ENCODE measurements around the gene UBAP2L.
"Not testable (repeated sequence)": the region's sequence is repeated elsewhere in the genome, so short reads cannot be mapped to it uniquely, and the experiment has no call there.

The UBAP2L gene

DNA sequence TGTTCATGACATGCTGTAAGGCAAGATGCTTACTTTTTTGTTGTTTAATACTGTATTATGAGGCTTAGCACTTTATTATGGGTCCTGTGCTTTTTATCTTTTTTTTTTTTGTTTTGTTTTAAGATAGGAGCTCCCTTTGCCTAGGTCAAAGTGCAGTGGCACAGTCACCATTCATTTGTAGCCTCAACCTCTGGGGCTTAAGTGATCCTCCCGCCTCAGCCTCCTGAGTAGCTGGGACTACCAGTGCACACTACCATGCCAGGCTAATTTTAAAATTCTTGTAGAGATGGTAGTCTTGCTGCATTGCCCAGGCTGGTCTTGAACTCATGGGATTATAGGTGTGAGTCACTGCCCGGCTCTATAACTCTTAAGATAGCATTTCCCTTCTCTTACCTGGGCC lies 4.6 kb downstream of the UBAP2L start:
- TF ChIP-seq, protein P1, sequence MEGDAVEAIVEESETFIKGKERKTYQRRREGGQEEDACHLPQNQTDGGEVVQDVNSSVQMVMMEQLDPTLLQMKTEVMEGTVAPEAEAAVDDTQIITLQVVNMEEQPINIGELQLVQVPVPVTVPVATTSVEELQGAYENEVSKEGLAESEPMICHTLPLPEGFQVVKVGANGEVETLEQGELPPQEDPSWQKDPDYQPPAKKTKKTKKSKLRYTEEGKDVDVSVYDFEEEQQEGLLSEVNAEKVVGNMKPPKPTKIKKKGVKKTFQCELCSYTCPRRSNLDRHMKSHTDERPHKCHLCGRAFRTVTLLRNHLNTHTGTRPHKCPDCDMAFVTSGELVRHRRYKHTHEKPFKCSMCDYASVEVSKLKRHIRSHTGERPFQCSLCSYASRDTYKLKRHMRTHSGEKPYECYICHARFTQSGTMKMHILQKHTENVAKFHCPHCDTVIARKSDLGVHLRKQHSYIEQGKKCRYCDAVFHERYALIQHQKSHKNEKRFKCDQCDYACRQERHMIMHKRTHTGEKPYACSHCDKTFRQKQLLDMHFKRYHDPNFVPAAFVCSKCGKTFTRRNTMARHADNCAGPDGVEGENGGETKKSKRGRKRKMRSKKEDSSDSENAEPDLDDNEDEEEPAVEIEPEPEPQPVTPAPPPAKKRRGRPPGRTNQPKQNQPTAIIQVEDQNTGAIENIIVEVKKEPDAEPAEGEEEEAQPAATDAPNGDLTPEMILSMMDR (IDR thresholded peaks at IDR 0.05) = no peak
- DNase-seq (ENCODE audit: low spot score) = no peak
- Histone ChIP-seq H3K27ac (no peak overlapping the region), H3K4me3 (no peak overlapping the region)

DNA sequence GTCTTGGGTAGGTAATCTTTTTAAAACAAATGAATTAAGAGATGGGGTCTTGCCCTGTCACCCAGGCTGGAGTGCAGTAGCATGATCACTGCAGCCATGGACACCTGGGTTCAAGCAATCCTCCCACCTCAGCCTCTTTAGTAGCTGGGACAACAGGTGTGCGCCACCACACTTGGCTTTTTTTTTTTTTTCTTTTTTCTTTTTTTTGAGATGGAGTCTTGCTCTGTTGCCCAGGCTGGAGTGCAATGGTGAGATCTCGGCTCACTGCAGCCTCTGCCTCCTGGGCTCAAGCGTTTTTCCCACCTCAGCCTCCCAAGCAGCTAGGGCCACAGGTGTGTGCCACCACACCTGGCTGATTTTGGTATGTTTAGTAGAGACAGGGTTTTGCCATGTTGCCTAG lies 10.4 kb downstream of the UBAP2L start:
- not testable (repeated sequence) for DNase-seq (ENCODE audit: low spot score); H3K4me3 ChIP-seq; H3K27ac ChIP-seq

DNA sequence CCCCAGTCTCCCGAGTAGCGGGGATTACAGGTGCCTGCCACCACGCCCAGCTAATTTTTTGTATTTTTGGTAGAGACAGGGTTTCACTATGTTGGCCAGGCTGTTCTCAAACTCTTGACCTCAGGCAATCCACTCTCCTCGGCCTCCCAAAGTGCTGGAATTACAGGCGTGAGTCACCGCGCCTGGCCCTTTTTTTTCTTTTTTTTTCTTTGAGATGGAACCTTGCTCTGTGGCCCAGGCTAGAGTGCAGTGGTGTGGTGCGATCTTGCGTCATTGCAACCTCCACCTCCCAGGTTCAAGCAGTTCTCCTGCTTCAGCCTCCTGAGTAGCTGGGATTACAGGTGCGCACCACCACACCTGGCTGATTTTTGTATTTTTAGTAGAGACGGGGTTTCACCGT lies 12.4 kb downstream of the UBAP2L start:
- DNase-seq (ENCODE audit: low spot score); H3K4me3 ChIP-seq; H3K27ac ChIP-seq: not testable (repeated sequence)

DNA sequence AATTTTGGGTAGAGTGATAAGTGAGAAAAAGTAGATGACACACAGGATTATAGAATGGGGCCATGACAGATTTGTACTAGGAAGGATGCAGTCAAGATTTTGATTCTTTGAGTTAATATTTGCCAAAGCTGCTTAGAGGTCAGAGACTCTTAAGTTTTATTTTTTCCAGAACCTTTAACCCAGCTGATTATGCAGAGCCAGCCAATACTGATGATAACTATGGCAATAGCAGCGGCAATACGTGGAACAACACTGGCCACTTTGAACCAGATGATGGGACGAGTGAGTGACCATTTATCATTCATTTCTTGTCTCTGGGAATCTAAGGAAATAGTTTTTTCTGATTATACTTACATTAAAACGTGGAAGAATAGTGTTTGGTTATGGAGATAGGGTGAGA lies 16.1 kb downstream of the UBAP2L start:
- H3K4me3 ChIP-seq = no peak overlapping the region
- no peak for DNase-seq (ENCODE audit: low spot score)
- TF ChIP-seq, protein P1 (IDR thresholded peaks at IDR 0.05) = no peak
- H3K27ac ChIP-seq = no peak overlapping the region

DNA sequence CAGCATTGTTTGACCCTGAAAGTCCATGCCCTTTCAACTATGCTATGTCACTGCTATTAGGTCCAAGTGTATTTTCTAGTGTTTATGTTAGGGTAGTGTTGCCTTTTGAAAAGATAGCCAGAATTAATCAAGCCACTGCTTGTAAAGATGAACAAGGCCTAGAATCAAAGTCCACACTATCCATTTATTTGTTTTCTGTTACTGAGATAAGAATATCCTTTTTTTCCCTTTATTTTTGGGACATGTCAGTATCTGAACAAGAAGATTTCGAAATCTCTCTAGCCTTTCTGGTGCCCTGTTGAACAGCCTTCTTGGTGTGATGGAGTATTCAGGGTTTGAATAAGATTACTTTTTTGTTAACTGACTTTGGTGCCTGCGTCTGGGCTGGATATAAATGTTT lies 16.7 kb downstream of the UBAP2L start:
- TF ChIP-seq, protein P1 (IDR thresholded peaks at IDR 0.05) = no peak
- Histone ChIP-seq H3K4me3 (no peak overlapping the region), H3K27ac (no peak overlapping the region)
- no peak for DNase-seq (ENCODE audit: low spot score)

DNA sequence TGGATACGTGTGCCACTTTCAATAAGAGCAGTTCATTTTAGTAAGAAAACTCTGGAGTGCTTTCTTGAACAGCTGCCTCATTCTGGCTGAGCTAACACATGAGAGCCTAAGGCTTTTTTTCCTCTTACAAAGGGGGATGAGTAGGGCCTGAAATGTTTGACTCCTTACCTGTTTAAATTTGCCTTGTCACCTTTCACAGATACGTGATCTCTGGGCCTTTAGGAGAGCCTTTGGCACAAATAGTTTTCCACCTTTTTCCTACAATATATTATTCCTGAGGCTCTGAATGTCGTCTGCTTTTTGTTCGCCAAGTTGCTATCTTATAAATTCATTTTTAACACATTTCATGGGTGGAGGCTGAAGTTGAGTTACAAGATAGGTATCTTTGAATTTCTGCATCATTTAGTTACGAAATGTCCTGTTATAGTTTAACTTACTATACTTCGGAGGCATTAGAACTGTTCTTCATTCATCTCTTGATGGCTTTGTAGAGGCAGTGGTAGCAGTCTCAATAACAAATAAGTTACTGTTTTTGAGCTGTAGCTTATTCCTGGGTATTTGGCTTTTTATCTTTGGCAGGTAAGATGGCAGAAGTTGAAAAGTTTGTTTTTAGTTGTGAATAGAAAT lies 17.2 kb downstream of the UBAP2L start:
- TF ChIP-seq, protein P1 (IDR thresholded peaks at IDR 0.05) = no peak
- Histone ChIP-seq H3K27ac (no peak overlapping the region), H3K4me3 (no peak overlapping the region)
- DNase-seq (ENCODE audit: low spot score) = no peak

DNA sequence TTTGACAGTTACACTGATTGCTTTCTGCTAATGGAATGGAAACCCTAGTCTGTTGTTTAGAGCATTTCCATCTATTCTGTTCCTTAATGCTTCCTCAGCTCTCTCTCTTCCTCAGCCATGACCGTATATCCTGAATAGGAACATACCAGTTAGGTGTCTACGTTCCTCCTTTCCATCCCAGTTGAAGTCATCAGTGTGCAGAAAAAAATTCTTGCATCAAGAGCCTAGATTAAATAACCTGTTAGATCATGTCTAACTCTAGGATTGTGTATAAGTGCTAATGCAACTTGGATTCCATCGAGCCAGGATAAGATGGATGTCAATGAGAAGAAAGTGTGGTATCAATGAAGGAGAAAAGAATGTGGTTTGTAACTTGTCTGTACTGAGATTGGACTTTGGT lies 18.7 kb downstream of the UBAP2L start:
- no peak for DNase-seq (ENCODE audit: low spot score)
- Histone ChIP-seq H3K4me3 (no peak overlapping the region), H3K27ac (no peak overlapping the region)
- TF ChIP-seq, protein P1 (IDR thresholded peaks at IDR 0.05) = no peak

DNA sequence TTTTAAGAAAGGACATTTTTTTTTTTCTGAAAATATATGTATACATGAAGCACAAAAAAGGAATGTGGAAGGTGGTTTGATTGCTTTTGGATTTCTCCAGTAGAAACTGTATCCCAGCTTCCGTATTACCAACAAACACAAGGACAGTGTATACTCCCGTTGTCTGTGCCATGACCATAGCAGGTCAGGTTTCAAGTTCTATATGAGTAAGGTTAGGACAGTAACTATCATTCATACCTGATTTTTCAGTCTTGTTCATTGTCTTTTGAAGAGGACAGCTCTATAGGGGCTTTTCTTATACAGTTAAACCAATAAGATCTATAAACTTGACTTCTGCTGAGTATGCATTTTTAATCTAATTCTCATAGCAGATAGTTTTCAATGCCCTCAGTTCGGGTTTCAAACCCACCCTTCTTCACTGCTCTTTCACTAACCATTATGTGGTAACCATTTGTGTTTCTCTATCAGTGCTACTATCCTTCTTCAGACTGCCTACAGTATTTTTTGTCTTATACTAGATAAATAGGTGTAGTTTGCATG lies 19.6 kb downstream of the UBAP2L start:
- TF ChIP-seq, protein P1 (IDR thresholded peaks at IDR 0.05) = no peak
- DNase-seq (ENCODE audit: low spot score) = no peak

More for the DNA sequence above, 19.6 kb downstream of the UBAP2L start:
- Histone ChIP-seq H3K4me3 (no peak overlapping the region), H3K27ac (no peak overlapping the region)

Data from coronary artery (tissue), 2 donors.